Natural killer cell (primary cell): ENCODE data around the gene PYURF. TPM values are rescaled to one million over a fixed set of nuclear protein-coding genes. Genes with fewer than 3 reads are reported as not detected.

Experiments used
- ATAC-seq, 3 donors: fragments of 150-1000 bp in 2 of 3; fragments of 200-7000 bp in 1 of 3; cut with Tn5 transposase; 1 replicate in 1 of 3; 2 replicates in 2 of 3; pipeline ENCODE4 v1.10.0; 2021; ENCODE audit warnings: mild to moderate bottlenecking in 2 of 3, moderate library complexity in 2 of 3
- DNase-seq, 2 donors: peaks; one replicate each; pipeline versions ENCODE4 v3.0.0 to v3.0.0-alpha.2; 2013 to 2021; ENCODE audit warnings: mixed read lengths in 1 of 2
- H3K27ac ChIP-seq: one replicate; pipeline ENCODE4 v1.5.1; 2013; ENCODE audit warnings: mild to moderate bottlenecking, low read length
- H3K27me3 ChIP-seq: one replicate; pipeline ENCODE4 v1.6.1; 2013; ENCODE audit warnings: low read length; ENCODE audit not compliant: control insufficient read depth, insufficient read depth
- H3K36me3 ChIP-seq: one replicate; pipeline ENCODE4 v1.6.1; 2013; ENCODE audit warnings: low read length; ENCODE audit not compliant: control insufficient read depth, insufficient read depth
- H3K4me1 ChIP-seq: one replicate; pipeline ENCODE4 v1.6.1; 2013; ENCODE audit warnings: low read length; ENCODE audit not compliant: control insufficient read depth, insufficient read depth
- H3K4me3 ChIP-seq: one replicate; pipeline ENCODE4 v1.5.1; 2013; ENCODE audit warnings: low read length
- H3K9me3 ChIP-seq: one replicate; pipeline ENCODE4 v1.6.1; 2013; ENCODE audit warnings: low read length; ENCODE audit not compliant: control insufficient read depth, insufficient read depth
- H3K27ac Mint-ChIP-seq, 2 donors: one replicate each; pipeline ENCODE4 v1.8.0; 2022; ENCODE audit warnings: mild to moderate bottlenecking in 2 of 2, mixed read lengths in 2 of 2, moderate library complexity in 1 of 2
- H3K27me3 Mint-ChIP-seq, 2 donors: one replicate each; pipeline ENCODE4 v1.8.0; 2022; ENCODE audit warnings: low read depth in 2 of 2, mixed read lengths in 2 of 2
- H3K36me3 Mint-ChIP-seq: one replicate; pipeline ENCODE4 v1.8.0; 2022; ENCODE audit warnings: mixed read lengths
- H3K4me1 Mint-ChIP-seq, 2 donors: one replicate each; pipeline ENCODE4 v1.8.0; 2022; ENCODE audit warnings: mixed read lengths in 2 of 2
- H3K4me3 Mint-ChIP-seq: one replicate; pipeline ENCODE4 v1.8.0; 2022; ENCODE audit warnings: mild to moderate bottlenecking, moderate library complexity, mixed read lengths
- H3K9me3 Mint-ChIP-seq, 2 donors: one replicate each; pipeline ENCODE4 v1.8.0; 2022; ENCODE audit warnings: mixed read lengths in 2 of 2
- WGBS: methylation state at CpG from one replicate; pipeline ENCODE4 v1.1.7; 2013; ENCODE audit warnings: missing lambda C conversion rate; ENCODE audit not compliant: insufficient coverage; 5-methylcytosine and 5-hydroxymethylcytosine counted together
- intact Hi-C: fragments of 100-400 bp; cut with micrococcal nuclease; formaldehyde crosslinking; loops from one replicate; pipeline ENCODE4 v1.14.2; 2022
- total RNA-seq, 4 donors: library from RNA; stranded (reverse); fragments of 120-200 nt in 1 of 4; gene quantifications; one replicate each; pipeline versions ENCODE4 v1.2.3 to v1.2.4, GENCODE V29; 2013 to 2022
- TF ChIP-seq, protein P1 (sequence below): fragments of 200-600 bp; IDR thresholded peaks from one replicate; pipeline ENCODE4 v1.8.0; 2022; ENCODE audit warnings: antibody characterized with exemption

The PYURF gene
- total RNA-seq, 3 donors from 2014 or later (not counting 1 experiment from before 2014, with no cell fraction given): 33.4 to 37.6 (median 35.5) TPM

DNA sequence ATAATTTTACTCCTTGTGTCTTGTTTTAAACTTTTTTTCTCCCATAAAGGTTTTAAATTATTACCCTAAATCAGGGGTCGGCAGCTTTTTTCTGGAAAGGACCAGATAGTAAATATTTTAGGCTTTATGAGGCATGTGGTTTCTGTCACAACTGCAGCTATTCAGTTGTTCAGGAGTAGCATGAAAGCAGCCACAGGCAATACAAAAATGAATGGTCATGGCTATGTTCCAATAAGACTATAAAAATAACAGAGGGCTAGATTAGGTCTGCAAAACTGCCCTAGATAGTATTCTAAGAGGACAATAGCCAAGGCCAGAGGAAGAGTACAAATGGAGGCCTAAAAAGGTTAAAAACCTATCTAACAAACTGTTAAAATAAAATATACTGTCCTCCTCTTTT lies 42.0 kb downstream of the PYURF start:
- Histone ChIP-seq H3K4me1 (no peaks in the 10 kb centered on the region), H3K27me3 (no peaks in the 10 kb centered on the region), H3K27ac (no peak overlapping the region), H3K4me3 (no peak overlapping the region), H3K9me3 (no peaks in the 10 kb centered on the region), H3K36me3 (peaks cover 7% of the 10 kb centered on the region)
- H3K27ac Mint-ChIP-seq: no peak overlapping the region
- no peaks in the 10 kb centered on the region for H3K9me3 Mint-ChIP-seq
- H3K36me3 Mint-ChIP-seq: peaks cover 19% of the 10 kb centered on the region
- no peaks in the 10 kb centered on the region for H3K4me1 Mint-ChIP-seq
- WGBS: 100% methylated on average over 1 of the region's 1 CpG
- ATAC-seq: no peak
- TF ChIP-seq, protein P1, sequence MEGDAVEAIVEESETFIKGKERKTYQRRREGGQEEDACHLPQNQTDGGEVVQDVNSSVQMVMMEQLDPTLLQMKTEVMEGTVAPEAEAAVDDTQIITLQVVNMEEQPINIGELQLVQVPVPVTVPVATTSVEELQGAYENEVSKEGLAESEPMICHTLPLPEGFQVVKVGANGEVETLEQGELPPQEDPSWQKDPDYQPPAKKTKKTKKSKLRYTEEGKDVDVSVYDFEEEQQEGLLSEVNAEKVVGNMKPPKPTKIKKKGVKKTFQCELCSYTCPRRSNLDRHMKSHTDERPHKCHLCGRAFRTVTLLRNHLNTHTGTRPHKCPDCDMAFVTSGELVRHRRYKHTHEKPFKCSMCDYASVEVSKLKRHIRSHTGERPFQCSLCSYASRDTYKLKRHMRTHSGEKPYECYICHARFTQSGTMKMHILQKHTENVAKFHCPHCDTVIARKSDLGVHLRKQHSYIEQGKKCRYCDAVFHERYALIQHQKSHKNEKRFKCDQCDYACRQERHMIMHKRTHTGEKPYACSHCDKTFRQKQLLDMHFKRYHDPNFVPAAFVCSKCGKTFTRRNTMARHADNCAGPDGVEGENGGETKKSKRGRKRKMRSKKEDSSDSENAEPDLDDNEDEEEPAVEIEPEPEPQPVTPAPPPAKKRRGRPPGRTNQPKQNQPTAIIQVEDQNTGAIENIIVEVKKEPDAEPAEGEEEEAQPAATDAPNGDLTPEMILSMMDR: no peak
- intact Hi-C loops: no loop called here
- DNase-seq: no peak
- H3K27me3 Mint-ChIP-seq: no peaks in the 10 kb centered on the region
- H3K4me3 Mint-ChIP-seq: no peak overlapping the region

DNA sequence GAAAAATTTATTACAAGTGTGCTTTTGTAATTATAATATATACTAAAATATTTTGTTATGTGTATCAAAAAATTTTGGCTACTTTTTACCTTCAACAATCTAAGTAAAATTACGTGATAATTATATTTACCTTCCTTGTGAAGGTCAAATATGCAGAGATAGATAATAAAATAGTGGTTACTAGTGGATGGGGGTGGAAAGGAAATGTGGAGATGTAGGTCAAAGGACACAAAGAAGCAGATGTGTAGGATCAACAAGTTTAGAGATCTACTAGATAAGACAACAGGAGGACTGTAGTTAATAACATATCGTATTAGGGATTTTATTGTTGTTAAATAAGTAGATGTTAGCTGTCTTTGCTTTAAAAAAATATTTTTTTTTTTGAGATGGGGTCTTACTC lies 45.3 kb downstream of the PYURF start:
- intact Hi-C loops: no loop called here
- ATAC-seq (no peak), DNase-seq (no peak)
- Histone ChIP-seq H3K36me3 (peaks cover 18% of the 10 kb centered on the region), H3K4me3 (no peak overlapping the region), H3K9me3 (no peaks in the 10 kb centered on the region), H3K4me1 (no peaks in the 10 kb centered on the region), H3K27ac (no peak overlapping the region), H3K27me3 (no peaks in the 10 kb centered on the region)
- 100% methylated on average over 1 of the region's 2 CpGs for WGBS
- H3K27me3 Mint-ChIP-seq: no peaks in the 10 kb centered on the region
- no peaks in the 10 kb centered on the region for H3K4me1 Mint-ChIP-seq
- no peak overlapping the region for H3K4me3 Mint-ChIP-seq
- H3K9me3 Mint-ChIP-seq: no peaks in the 10 kb centered on the region
- H3K36me3 Mint-ChIP-seq: peaks cover 18% of the 10 kb centered on the region
- TF ChIP-seq, protein P1: no peak
- no peak overlapping the region for H3K27ac Mint-ChIP-seq

DNA sequence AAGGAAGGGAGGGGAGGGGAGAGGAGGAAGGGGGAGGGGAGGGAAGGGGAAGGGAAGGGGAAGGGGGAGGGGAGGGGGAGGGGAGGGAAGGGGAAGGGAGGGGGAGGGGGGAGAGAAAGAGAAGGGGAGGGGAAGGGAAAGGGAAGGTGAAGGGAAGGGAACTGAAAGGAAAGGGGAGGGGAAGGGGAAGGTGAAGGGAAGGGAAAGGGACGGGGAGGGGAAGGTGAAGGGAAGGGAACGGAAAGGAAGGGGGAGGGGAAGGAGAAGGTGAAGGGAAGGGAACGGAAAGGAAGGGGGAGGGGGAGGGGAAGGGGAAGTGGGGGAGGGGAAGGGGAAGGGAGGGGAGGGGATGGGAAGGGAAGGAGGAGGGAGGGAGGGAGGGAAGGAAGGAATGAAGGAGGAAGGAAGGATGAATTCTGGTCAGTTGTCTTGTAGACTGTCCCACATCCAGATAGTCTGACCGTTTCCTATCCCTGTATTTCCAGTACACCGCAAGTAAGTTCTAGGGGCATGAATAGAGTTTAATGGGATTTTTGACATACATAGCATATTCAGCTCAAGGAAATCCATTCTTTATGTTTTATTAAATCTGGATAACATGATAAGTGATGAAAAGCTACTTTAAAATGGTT lies 46.2 kb downstream of the PYURF start:
- no peak overlapping the region for H3K27ac Mint-ChIP-seq
- ATAC-seq: no peak
- H3K4me1 Mint-ChIP-seq: no peaks in the 10 kb centered on the region
- H3K4me3 Mint-ChIP-seq: no peak overlapping the region
- peaks cover 19% of the 10 kb centered on the region for H3K36me3 Mint-ChIP-seq
- Histone ChIP-seq H3K36me3 (peaks cover 25% of the 10 kb centered on the region), H3K27me3 (no peaks in the 10 kb centered on the region), H3K4me3 (no peak overlapping the region), H3K4me1 (no peaks in the 10 kb centered on the region), H3K27ac (no peak overlapping the region), H3K9me3 (no peaks in the 10 kb centered on the region)
- intact Hi-C loops: no loop called here
- TF ChIP-seq, protein P1: no peak
- 91% methylated on average over 3 of the region's 5 CpGs for WGBS
- no peak for DNase-seq
- H3K9me3 Mint-ChIP-seq: no peaks in the 10 kb centered on the region
- no peaks in the 10 kb centered on the region for H3K27me3 Mint-ChIP-seq

Other genes starting within 250 kb of the PYURF start
- 10 to 100 TPM; 68.0 to 76.8 (median 74.3) TPM for gene PPM1K, start 239.2 kb downstream of the PYURF start, total RNA-seq
- 10 to 100 TPM in 2 of 3 donors, 1 to 10 TPM in 1; 8.3 to 18.0 (median 17.5) TPM for gene HERC6, start 144.9 kb downstream of the PYURF start, total RNA-seq
- 10 to 100 TPM; 11.0 to 19.4 (median 17.9) TPM for gene HERC5, start 66.7 kb downstream of the PYURF start, total RNA-seq
- 10 to 100 TPM; 59.1 to 85.0 (median 61.9) TPM for gene HERC3, start 68.7 kb upstream of the PYURF start, total RNA-seq
- gene NAP1L5, start 174.1 kb upstream of the PYURF start, total RNA-seq: 10 to 100 TPM; 11.4 to 16.1 (median 12.7) TPM